Smooth muscle cell of the brain vasculature (primary cell): ENCODE data around the gene PFKP.
A peak's percentile ranks its signal among the peaks of the same experiment; 100 is the strongest.
"Not testable (repeated sequence)": the region's sequence is repeated elsewhere in the genome, so short reads cannot be mapped to it uniquely, and the experiment has no call there.

Experiments
- DNase-seq: peaks from one replicate; pipeline ENCODE4 v3.0.0-alpha.2; 2012; ENCODE audit warnings: low read depth, low spot score

Gene PFKP

DNA sequence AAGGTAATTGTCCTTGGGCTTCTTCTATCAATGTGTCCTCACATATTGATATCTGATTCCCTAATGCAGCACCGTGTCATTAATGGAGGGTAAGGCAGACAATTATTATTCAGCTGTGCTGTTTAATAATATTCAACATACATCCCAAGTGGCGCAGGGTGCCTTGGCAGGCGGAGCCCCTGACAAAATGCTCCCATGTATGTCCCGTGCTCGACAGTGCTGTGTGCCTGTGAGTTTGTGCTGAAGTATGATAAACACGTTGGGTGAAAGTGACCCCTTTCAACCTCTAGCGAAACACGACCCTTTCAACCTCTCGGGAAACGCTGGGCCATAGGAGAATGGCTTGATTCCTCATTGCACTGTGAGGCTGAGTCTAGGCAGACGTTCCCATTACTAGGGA is 31.3 kb downstream of the PFKP start:
- no peak for DNase-seq

DNA sequence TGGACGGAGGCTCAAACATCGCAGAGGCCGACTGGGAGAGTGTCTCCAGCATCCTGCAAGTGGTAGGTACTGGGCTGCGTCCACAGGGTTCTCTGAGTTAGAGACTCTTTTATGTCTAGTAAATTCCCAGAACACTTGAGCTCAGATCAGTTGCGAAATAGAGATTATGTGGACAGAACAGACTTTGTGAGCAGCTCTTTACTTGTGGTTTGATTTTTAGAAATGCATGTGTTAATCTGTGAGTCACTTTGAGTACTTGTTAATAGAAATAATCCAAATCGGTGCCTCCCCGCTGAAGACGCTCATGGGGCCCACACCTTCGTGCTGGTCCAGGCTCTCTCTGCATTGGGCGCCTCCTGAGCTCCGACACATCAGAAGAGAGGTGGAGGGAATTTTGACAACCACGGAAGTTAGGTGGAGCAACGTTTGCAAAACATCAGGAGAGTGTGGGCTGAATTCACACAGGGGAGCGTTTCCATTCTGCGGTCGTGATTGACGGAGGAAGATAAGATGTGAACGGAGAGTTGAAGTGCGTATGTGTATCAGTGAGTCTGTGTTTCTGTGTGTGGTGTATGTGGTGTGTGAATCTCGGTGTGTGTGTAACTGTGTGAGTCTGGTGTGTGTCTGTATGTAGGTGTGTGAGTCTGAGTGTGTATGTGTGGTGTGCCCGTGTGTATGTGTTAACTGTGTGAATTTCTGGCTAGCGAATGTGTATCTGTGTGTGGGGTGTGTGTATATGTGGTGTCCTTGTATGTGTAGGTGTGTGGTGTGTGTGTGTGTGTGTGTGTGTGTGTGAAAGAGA is 32.1 kb downstream of the PFKP start:
- no peak for DNase-seq

- DNase-seq = no peak
Measured at GRCh38 chr10:3100093-3100792, 32.9 kb downstream of the PFKP start.

- DNase-seq = no peak
Measured at GRCh38 chr10:3100856-3101640, 33.7 kb downstream of the PFKP start.

DNA sequence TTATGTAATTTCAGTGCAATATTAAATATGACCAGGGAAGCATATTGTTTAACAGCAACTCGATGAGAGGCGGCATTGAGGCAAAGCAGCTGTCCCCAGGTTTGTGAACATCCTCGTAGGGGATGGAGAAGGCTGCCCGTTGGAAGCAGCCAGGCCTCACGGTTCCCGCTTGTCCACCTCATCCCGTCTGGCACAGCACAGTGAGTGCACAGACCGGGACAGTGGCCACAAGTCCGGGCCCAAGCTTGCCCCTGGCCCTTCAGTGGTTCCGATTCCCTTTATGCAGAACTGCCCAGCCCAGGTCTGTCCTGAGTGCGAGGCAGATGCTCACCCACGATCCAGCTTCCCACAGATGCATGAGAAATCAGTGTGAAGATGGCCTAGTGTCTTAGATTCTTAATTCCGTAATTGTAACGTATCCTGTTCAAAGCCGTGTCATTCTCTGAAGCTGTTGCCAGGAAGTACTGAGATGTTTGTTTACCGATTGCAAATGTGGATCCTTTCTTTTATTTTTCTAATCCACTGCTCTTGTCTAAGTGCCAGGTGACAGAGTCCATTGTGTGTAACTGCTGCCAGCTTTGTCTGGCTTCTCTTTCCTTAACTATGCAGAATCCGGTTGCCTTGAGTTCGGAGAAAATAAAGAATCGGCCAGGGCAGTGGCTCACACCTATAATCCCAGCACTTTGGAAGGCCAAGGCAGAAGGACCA is 35.5 kb downstream of the PFKP start:
- no peak for DNase-seq

GRCh38 chr10:3103646-3104045 is 36.3 kb downstream of the PFKP start:
- DNase-seq = no peak

DNA sequence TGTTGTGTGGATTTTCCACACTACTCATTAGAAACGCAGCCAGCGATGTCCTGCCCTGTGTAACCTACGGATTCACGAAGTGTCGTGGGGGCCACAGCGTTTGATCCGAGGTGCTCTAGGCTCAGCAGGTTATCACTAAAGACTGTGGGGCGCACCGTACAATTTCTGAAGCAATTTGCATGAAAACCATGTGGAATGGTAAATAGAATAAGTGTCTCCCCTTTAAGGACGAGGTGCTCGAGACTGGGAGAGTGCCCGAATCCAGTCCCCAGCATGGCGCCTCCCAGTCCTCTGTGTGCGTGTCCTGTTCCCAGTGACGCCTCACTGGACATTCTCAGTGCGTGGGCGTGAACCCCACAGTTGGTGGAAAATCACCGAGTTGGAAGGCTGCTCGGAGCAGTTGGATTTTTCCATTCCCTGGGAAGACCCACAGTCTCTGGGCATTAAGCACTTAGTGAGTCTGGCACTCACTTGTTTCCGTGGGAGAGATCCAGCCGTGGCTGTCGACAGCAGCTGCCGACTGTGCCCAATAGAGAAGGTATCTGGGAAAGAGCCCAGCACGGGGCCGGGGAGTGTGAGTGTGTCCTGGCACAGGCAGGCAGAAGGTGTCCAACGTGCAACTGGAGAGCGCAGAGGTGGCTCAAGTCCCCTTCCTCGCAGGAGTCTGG is 37.0 kb downstream of the PFKP start:
- no peak for DNase-seq

DNA sequence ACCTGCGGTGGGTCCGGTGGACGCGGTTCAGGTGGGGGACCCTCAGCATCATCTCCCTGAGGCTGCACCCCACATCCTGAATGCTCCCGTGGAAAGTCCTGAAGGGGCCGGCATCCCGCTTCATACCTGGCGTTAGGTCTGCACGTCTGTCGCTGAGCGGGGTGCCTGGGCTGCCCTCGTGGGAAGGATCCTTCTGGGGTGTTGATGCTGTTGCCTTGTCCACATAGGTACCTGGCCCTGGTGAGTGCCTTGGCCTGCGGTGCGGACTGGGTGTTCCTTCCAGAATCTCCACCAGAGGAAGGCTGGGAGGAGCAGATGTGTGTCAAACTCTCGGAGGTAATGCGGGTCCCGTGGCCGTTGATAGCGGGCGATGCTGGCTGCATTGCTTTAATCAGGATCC is 37.8 kb downstream of the PFKP start:
- DNase-seq = no peak

- DNase-seq = no peak
Measured at GRCh38 chr10:3105905-3106304, 38.6 kb downstream of the PFKP start.

- DNase-seq = not testable (repeated sequence)
Measured at GRCh38 chr10:3106328-3106727, 39.0 kb downstream of the PFKP start.

- DNase-seq = no peak
Measured at GRCh38 chr10:3106928-3107425, 39.6 kb downstream of the PFKP start.

GRCh38 chr10:3107426-3107961 is 40.1 kb downstream of the PFKP start:
- peak; percentile 79 for DNase-seq

- no peak for DNase-seq
Measured at GRCh38 chr10:3108033-3108432, 40.7 kb downstream of the PFKP start.

GRCh38 chr10:3108575-3109105 is 41.3 kb downstream of the PFKP start:
- DNase-seq = no peak

DNA sequence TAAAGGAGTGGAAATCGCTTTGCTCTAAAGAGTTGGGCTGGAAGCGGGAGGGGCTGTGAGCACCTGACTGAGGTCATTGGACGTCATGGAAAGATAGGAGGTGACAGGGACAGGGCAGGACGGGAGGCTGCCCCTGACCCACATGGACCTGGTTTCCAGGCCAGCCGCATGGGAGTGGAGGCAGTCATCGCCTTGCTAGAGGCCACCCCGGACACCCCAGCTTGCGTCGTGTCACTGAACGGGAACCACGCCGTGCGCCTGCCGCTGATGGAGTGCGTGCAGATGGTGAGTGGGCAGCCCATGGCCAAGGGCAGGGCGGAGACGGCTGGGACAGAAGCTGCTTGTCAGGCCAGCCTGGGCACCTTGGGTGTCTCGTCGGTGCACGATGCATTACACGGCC is 41.8 kb downstream of the PFKP start:
- no peak for DNase-seq

DNA sequence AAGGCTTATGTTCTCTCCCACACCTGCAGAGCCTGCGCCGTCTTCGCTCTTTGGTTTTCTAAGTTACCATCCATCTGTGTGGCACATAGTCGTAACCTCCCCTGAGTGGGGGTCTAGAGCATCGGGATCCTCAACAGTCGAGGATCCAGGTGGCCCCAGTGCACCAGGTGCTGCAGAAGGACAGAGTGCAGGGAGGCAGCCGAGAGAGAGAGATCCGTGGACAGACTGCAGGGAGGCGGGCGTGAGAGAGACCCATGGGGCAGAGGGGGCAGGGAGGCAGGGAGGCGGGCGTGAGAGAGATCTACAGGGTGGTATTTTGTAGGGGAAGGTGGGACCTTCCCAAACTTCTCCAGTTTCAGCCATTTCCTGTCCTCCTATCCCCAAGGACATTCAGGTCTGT is 42.3 kb downstream of the PFKP start:
- no peak for DNase-seq

GRCh38 chr10:3110782-3111620 is 43.7 kb downstream of the PFKP start:
- no peak for DNase-seq

GRCh38 chr10:3111621-3112163 is 44.3 kb downstream of the PFKP start:
- no peak for DNase-seq

DNA sequence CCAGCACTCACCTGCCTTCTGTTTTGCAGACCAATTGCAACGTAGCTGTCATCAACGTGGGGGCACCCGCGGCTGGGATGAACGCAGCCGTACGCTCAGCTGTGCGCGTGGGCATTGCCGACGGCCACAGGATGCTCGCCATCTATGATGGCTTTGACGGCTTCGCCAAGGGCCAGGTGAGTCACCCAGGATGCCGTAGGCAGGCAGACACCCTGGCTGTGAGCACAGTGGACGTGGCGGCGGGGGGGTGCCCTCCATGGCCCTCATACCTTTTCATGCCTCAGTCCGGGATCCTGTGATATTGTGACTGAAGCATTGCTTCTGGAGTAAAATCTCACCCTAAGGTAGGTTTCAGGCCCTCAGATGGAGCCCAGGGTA is 46.0 kb downstream of the PFKP start:
- DNase-seq = no peak
